ENCODE measurements around the gene EMX2. TPM values are rescaled to one million over a fixed set of nuclear protein-coding genes. Genes with fewer than 3 reads are reported as not detected.

The EMX2 gene
- total RNA-seq, 1 experiment from 2014 or later: 4.7 TPM

GRCh38 chr10:117570880-117571279 is 28.3 kb downstream of the EMX2 start:
- CTCF ChIA-PET: no interaction called here
- Mint-ChIP-seq H3K9me3 (ENCODE audit: unreplicated experiment) (no peaks in the 10 kb centered on the region), H3K27ac (ENCODE audit: unreplicated experiment) (no peak overlapping the region), H3K4me3 (ENCODE audit: unreplicated experiment) (no peak overlapping the region), H3K4me1 (ENCODE audit: low read depth, unreplicated experiment) (peaks cover 27% of the 10 kb centered on the region), H3K27me3 (ENCODE audit: insufficient read depth, unreplicated experiment) (no peaks in the 10 kb centered on the region), H3K36me3 (ENCODE audit: insufficient read depth, unreplicated experiment) (no peaks in the 10 kb centered on the region)
- BruUV-seq (replicated peaks): no TSS peak
- H3K36me3 ChIP-seq (ENCODE audit: control insufficient read depth, insufficient read depth, low read length): no peaks in the 10 kb centered on the region
- POLR2A ChIA-PET: no interaction called here
- no peak for TF ChIP-seq CTCF (IDR thresholded peaks at IDR 0.05; ENCODE audit: insufficient read depth in 1 of 2, low read depth in 1 of 2, low read length in 1 of 2, severe bottlenecking in 1 of 2, unreplicated experiment in 1 of 2)
- peaks cover 22% of the 10 kb centered on the region for H3K4me1 ChIP-seq
- intact Hi-C loops (cut with micrococcal nuclease; ENCODE audit: unreplicated experiment): no loop called here
- H3K9me3 ChIP-seq: no peaks in the 10 kb centered on the region
- H3K4me3 ChIP-seq (ENCODE audit: low read depth, low read length): no peak overlapping the region
- no peak for DNase-seq
- H3K27me3 ChIP-seq (replicated peaks; ENCODE audit: control insufficient read depth, insufficient read depth, low read length): no peaks in the 10 kb centered on the region

- Histone ChIP-seq H3K4me3 (ENCODE audit: low read depth, low read length) (no peak overlapping the region), H3K36me3 (ENCODE audit: control insufficient read depth, insufficient read depth, low read length) (no peaks in the 10 kb centered on the region), H3K27me3 (replicated peaks; ENCODE audit: control insufficient read depth, insufficient read depth, low read length) (no peaks in the 10 kb centered on the region), H3K4me1 (peaks cover 25% of the 10 kb centered on the region), H3K9me3 (no peaks in the 10 kb centered on the region)
- Mint-ChIP-seq H3K27me3 (ENCODE audit: insufficient read depth, unreplicated experiment) (no peaks in the 10 kb centered on the region), H3K4me1 (ENCODE audit: low read depth, unreplicated experiment) (peaks cover 37% of the 10 kb centered on the region), H3K27ac (ENCODE audit: unreplicated experiment) (peak overlapping the region; percentile 80), H3K36me3 (ENCODE audit: insufficient read depth, unreplicated experiment) (no peaks in the 10 kb centered on the region), H3K9me3 (ENCODE audit: unreplicated experiment) (no peaks in the 10 kb centered on the region), H3K4me3 (ENCODE audit: unreplicated experiment) (peak overlapping the region; percentile 42)
- peak; percentile 75 to 87 for DNase-seq
- intact Hi-C loops (cut with micrococcal nuclease; ENCODE audit: unreplicated experiment): loop anchor here (1.0 to 2.0 kb wide), 3 partner anchors 22 to 44 kb away; no protein-coding TSS in a partner anchor
- CTCF ChIA-PET: interaction anchor here (1.0 to 1.5 kb wide), 2 partner anchors 78 to 179 kb away, joined by 3 to 9 read pairs; no protein-coding TSS in a partner anchor
- POLR2A ChIA-PET: interaction anchor here (0.8 kb wide), 1 partner anchor 35 kb away, joined by 4 read pairs; no protein-coding TSS in a partner anchor
- TF ChIP-seq CTCF (IDR thresholded peaks at IDR 0.05; ENCODE audit: insufficient read depth in 1 of 2, low read depth in 1 of 2, low read length in 1 of 2, severe bottlenecking in 1 of 2, unreplicated experiment in 1 of 2): no peak
- BruUV-seq (replicated peaks): no TSS peak
Measured at GRCh38 chr10:117574498-117575146, 32.1 kb downstream of the EMX2 start.

- H3K36me3 Mint-ChIP-seq (ENCODE audit: insufficient read depth, unreplicated experiment): no peaks in the 10 kb centered on the region
- no peak overlapping the region for H3K27ac Mint-ChIP-seq (ENCODE audit: unreplicated experiment)
- intact Hi-C loops (cut with micrococcal nuclease; ENCODE audit: unreplicated experiment): no loop called here
- no peaks in the 10 kb centered on the region for H3K9me3 ChIP-seq
- ChIA-PET CTCF (no interaction called here), POLR2A (no interaction called here)
- H3K4me1 Mint-ChIP-seq (ENCODE audit: low read depth, unreplicated experiment): peaks cover 29% of the 10 kb centered on the region
- no peak overlapping the region for H3K4me3 Mint-ChIP-seq (ENCODE audit: unreplicated experiment)
- no peaks in the 10 kb centered on the region for H3K27me3 Mint-ChIP-seq (ENCODE audit: insufficient read depth, unreplicated experiment)
- H3K27me3 ChIP-seq (replicated peaks; ENCODE audit: control insufficient read depth, insufficient read depth, low read length): no peaks in the 10 kb centered on the region
- peaks cover 9% of the 10 kb centered on the region for H3K9me3 Mint-ChIP-seq (ENCODE audit: unreplicated experiment)
- peaks cover 20% of the 10 kb centered on the region for H3K4me1 ChIP-seq
- no TSS peak for BruUV-seq (replicated peaks)
- no peak for TF ChIP-seq CTCF (IDR thresholded peaks at IDR 0.05; ENCODE audit: insufficient read depth in 1 of 2, low read depth in 1 of 2, low read length in 1 of 2, severe bottlenecking in 1 of 2, unreplicated experiment in 1 of 2)
- no peaks in the 10 kb centered on the region for H3K36me3 ChIP-seq (ENCODE audit: control insufficient read depth, insufficient read depth, low read length)
- H3K4me3 ChIP-seq (ENCODE audit: low read depth, low read length): no peak overlapping the region
- DNase-seq: no peak
Measured at GRCh38 chr10:117578490-117578889, 35.9 kb downstream of the EMX2 start.
